Activated CD4-positive, CD25-positive, alpha-beta regulatory T cell treated with anti-CD3 and anti-CD28 coated beads, Interleukin-2, amount 50 U/mL, for 16 hours (primary cell): ENCODE measurements around the gene ASCC3.
"Not testable (repeated sequence)": the region's sequence is repeated elsewhere in the genome, so short reads cannot be mapped to it uniquely, and the experiment has no call there.

Experiments
- DNase-seq: peaks from one replicate; pipeline ENCODE4 v3.0.0-alpha.2; 2020; ENCODE audit warnings: low read depth, low spot score

Gene ASCC3

DNA sequence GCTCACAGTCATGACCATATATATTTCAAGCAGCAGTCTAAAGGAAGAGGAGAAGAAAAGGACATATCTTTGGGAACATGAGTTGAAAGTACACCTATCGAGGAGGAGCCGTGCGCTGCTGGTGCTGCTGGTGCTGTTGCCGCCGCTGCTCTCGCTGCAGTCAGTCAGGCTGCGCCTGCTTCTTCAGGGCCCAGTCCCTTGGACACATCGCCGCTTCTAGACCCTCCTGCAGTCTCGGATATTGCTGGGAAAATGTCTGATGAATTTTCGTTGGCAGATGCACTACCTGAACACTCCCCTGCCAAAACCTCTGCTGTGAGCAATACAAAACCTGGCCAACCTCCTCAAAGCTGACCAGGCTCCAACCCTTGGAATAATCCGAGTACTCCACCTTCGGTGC, 8.2 kb upstream of the ASCC3 start:
- DNase-seq, result no peak

DNA sequence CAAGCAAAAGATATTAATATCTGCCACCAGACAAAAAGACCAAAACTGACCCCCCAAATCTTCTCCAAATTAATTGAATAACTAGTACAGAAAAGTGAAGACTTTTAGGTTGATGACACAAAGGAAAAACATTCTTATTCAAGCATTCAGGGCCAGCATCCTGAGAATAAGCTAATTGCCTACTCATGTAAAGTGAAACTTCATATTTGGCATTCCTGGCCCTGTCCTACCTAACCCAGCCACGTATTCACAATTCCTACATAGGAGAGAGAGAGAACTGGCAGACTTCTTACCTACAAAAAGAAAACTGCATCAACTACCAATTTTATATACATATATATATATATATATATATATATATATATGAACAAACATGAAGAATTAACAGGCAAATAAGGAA, 4.9 kb upstream of the ASCC3 start:
- DNase-seq, result no peak

DNA sequence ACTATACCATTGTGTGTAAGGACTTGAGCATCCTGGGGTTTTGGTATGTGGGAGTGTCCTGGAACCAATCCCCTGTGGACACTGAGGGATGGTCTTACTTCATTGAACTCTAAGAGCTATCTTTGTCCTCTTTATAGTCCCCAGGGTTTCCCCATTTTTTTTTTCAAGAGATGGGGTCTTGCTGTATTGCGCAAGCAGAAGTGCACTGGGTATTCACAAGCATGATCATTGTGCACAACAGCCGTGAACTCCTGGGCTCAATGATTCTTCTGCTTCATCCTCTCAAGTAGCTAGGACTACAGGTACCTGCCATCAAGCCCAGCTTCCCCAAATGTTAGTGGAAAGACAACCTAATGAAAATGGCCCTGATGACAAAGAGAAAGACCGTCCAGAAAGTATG, 2.2 kb upstream of the ASCC3 start:
- no peak for DNase-seq

DNA sequence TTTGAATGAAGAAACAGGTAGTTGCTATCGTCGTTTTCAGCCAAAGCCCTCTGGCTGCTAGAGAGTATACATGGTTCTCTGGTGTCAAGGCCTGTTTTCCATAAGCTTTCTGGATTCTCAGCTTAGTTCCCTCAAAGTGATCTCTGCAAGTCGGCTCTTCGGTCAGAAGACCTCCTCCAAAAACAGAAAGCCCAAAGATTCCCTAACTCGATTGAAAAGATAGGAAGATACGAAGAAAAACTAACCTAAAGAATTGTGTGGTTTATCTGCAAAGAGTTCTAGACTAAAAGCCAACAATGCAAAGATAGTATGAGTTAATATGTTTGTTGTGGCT, 545 bp upstream of the ASCC3 start:
- no peak for DNase-seq

DNA sequence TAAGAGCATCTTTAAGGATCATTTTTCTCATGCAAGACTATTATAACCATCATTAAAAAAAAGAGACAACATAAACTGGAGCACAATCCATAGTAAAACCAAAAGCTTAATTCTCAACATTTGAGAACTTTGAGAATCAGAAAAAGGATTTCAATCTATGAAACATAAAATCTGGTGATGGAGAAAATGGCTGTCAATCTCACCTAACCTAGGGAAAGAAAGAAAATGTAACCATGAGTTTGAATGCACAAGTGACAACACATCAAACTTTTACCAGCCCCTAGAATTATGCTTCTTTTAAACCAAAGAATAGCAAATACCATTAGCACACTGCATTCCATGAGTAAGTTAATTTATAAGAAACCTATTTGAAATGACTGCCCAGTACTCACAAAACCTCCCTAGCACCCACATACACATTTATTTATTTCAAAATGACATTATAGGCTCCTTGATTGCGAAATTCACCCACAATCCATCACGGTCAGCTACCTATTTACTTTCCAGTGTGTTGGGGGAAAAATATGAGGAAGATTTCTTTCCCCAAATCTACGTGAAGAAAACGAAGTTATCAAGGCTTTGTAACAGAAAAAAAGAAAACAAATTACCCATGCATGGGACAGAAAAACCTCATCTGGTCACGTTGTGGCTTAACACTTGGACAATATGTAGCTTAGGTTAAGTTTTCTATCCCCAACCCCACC, 828 bp downstream of the ASCC3 start:
- no peak for DNase-seq

DNA sequence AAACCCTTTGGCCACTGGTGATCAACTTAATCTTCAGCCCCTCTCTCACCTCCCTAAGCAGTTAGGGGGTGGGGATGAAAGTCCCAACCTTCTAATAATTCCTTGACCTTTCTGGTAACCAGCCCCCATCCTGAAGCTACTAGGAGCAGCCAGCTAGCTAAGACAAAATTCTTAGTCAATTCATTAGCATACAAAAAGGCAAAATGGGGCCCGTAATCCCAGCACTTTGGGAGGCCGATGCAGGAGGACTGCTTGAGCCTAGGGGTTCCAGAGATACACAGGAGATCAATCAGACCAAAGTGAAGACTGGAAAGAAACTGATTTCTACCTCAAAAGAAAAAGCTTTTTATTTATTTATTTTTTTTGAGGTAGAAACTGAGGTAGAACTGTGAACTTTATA, 1.8 kb downstream of the ASCC3 start:
- DNase-seq, result no peak

DNA sequence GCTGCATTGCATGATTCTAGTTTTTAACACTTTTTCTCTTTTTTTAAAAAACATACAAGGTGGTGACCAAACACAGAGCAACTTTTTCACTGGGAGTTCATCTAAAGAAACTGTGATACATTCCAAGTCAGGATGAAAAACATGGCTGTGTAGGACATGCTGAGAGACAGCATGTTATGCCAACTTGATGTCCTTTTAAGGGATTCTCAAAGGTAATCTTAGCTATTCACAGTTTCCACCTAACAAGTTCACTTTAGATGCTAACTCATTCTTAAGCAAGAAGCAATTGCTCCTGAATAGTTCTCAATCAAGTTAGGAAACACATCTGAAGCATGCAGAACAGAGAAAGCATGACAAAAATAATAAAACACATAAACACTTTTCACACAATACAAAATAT, 3.3 kb downstream of the ASCC3 start:
- DNase-seq, result no peak

DNA sequence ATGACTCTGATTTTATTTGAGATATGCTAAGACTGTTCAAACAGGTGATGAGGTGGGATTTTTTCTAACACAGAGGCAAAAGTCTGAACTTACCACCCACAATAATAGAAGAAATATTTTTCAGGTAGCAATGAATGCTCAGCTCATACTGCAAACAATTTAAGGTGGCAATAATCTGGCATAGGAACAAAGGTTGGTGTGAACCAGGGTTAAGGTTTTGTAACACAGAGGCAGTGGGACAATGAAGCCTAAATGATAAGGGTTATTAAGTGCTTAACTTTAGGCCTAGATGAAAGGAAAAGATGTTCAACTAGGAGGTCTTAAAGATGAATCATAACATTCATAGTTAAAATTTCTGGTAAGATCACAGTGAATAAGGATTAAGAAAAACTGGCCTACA, 4.9 kb downstream of the ASCC3 start:
- no peak for DNase-seq

DNA sequence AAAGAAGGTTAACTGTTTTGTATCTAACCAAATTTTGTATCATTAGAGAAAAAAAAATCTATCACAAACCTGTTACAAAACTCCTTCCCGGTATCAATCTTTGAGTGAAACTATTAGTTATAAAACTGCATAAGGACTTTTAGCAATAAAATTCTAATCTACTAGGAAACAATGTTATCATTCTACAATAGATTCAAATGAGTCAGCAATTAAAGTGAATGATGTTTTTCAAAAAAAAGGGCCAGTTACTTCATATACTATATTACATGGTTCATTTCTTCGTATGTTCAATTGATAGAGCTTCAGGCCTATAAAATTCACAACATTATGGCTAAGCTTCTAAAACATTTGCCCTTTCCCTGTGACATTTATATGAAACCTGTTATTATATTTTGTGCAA, 15.6 kb downstream of the ASCC3 start:
- no peak for DNase-seq

DNA sequence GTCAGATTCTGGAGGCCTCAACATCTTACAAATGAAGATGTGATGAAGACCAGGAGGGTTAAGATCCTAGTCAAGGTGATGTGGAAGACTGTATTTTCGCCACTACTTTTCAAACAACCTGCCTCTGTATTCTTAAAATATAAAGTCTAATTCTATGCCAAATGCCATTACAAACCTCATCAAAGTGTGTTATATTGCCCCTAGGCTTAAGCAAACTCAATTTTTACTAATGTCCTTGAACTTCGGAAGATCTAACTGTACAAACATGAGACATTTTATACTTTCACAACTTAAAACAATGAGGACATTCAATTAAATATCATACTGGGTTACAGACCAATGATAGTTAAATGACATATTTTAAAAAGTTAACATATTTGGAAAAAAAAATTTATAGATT, 19.1 kb downstream of the ASCC3 start:
- no peak for DNase-seq

DNA sequence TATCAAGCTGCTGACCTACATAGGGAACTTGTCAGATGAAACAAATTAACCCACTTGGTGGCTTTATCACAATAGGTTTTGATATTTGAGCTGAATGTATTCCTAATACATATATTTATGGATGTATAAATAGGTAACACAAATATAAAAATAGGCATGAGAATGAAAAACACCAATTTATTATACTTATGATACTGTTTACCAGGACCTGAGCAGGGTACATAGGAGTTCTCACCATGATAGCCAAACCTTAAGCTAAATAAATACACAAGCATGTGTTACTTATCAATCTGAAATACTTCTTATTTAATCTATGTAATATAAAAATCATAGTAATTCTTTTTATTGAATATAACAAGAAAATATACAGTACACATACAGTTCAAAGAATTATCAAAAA, 25.0 kb downstream of the ASCC3 start:
- no peak for DNase-seq

DNA sequence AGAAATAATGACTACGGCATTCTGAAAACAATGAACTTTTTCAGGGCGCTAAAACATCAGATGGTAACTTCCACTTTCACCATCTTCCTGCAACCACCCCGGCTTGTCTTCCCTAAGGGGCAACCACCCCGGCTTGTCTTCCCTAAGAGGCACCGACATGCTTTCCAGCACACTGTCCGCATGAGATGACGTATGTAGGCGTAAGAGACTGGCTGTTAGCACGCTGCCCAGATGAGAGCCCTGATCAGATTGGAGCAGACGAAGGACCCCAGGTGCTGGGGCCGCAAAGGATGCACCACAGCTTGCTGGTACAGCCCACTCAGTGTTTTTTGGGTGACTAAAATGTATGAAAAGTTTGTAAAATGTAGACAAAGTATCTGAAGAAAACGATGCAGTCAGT, 29.3 kb downstream of the ASCC3 start:
- DNase-seq, result no peak

DNA sequence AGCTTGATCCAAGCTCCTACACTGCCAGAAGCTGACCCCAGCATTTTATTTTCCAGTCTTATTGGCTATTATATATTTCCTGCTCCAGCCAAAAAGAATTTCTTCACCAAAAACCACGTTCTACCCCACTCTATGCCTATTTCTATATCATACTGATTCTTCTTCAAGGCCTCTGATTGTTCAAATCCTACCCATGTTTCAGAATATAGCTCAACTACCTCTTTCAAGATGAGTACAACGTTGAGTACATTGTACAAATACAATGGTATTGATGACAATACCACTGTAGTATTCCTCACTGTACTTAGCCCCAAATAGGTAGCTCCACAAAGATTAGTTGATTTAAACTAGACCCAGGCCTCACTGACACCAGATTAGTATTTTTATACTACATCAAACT, 31.0 kb downstream of the ASCC3 start:
- DNase-seq, result no peak

DNA sequence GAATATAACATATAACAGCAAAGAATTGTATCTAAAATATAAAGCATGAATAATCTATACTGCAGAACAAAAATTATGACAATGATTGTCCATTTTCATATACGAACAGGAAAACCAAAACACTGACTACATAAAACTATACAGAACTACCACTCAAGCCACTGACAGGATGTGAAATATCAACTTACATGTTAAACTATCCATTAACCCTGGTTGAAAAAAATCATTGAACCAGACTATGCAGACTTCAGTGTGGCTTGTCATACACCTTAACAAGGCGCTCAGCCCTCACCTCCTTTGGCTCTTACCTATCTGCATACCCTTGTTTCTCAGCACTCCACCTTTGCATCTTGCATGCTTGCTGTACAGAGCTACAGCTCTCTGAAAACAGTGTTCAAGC, 34.9 kb downstream of the ASCC3 start:
- DNase-seq, result no peak

DNA sequence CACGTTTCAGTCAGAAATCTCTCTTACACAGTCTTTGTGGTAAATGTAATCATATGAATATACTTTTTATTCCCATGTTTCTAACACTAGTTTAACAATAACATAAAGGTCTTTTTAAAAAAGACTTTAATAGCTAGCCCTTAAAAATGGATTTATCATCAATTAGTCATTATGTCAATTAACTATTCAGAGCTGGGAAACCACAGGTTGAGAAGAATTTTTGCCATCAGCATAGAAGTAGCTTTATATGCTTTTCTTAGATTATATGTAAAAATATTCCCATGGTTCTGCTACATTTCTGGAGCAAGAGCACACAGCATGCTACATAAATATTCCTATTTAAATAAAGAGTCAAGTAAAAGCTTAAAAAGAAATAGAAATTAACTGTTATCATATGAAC, 35.5 kb downstream of the ASCC3 start:
- no peak for DNase-seq

DNA sequence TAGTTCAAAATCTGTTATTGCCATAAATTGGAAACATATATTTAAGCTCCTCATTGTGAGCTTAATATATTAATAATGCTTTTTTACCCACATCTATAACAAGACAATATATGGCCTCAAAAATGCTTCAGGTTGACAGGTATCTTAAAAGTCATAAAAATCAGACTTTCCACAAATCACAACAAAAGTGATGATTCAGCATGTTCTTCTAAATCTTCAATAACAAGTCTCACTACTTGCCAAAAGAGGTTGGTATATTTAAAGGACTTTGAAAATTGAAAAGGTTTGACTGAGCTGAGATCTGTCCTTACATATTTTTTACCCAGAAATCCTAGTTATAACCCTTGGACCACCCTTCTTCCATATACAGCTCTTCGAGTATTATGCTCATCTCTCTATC, 41.7 kb downstream of the ASCC3 start:
- DNase-seq, result no peak

DNA sequence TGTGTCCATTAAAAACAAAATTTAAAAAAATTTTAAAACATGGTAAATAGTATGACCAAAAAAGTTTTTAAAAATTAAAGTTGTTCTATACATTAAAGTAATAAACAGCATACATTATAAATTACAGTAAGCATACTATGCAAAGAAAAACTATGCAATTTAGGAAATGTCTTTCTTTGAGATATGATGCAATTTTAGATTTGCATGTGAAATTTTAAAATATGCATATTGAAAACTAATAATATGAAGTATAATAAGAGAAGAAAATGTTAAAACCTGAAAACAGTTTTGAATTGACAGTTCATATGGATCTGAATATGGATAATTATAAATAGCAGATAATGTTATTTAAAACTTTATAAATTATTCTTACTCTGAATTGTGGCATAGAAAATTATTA, 43.1 kb downstream of the ASCC3 start:
- no peak for DNase-seq

DNA sequence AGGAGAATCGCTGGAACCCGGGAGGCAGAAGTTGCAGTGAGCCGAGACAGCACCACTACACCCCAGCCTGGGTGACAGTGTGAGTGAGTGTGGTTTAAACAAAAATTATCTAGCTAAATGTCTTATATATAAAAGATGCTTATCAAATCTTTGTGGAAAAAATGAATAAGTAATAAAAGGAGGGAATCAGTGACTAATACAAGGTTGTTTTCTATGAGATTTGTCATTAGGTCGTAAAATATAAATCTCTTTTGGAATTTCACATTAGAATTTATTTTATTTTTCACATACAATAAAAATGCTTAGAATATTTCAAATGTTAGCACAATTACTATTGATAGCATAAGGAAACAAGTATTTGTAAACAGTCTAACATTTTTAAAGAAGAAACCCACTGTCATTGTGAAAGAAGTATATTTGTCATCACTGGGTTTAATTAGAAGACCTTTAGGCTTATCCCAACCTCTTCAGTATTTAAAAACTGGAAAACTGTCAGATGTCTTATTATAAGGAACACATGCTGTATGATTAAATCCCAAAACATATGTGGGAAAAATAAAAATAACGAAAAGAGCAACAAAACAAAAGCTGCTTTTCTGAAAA, 47.1 kb downstream of the ASCC3 start:
- no peak for DNase-seq

DNA sequence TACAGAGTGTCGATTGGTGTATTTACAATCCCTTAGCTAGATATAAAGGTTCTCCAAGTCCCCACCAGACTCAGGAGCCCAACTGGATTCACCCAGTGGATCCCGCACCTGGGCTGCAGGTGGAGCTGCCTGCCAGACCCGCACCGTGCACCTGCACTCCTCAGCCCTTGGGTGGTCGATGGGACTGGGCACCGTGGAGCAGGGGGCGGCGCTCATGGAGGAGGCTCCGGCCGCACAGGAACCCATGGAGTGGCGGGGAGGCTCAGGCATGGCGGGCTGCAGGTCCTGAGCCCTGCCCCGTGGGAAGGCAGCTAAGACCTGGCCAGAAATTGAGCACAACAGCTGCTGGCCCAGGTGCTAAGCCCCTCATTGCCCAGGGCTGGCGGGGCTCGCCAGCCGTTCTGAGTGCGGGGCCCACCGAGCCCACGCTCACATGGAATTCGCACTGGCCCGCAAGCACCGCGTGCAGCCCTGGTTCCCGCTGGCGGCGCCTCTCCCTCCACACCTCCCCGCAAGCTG, 52.0 kb downstream of the ASCC3 start:
- not testable (repeated sequence) for DNase-seq

DNA sequence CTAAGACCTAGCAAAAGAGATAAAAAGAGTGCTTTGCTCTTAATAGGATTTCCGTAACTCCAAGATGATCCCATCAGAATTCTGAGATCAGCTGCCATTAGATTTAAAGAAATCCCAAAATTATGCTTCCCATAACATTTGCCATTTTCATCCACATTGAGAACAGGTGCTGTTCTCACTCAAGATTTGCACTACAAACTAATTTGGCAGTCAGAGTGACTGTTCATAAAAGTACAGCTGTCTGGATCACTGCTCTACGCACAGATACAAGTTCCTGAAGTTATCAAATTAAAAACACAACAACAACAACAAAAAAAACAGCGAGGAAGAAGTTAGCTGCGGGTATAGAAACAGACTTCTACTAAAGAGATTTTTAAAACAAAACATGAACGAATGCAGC, 58.1 kb downstream of the ASCC3 start:
- no peak for DNase-seq

DNA sequence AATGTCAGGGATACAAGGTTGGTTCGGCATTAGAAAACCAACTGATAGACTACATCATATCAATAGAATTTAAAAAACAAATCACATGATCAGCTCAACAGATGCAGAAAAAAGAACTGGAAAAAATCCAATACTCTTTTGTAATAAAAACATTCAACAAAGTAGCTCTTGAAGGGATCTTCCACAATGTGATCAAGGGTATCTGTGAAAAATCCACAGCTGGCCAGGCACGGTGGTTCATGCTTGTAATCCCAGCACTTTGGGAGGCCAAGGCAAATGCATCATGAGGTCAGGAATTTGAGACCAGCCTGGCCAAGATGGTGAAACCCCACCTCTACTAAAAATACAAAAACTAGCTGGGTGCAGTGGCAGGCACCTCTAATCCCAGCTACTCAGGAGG, 63.1 kb downstream of the ASCC3 start:
- no peak for DNase-seq

DNA sequence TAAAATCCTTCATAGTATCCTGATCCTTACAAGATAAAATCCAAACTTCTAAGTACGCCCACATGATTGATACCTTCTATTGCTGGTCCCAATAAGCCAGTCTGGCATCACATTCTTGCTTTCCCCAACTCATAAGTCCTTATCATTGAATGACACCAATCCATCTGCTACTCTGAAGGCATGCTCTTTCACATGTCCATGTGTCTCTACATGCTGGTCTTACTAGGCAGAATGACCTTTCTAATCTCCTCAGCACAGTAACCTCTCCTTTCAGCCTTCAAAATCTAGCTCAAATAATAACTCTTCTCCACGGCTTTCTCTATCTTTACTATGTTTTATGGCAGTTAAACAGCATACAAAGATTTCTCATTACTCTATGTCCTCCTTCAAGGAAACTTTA, 71.1 kb downstream of the ASCC3 start:
- no peak for DNase-seq

DNA sequence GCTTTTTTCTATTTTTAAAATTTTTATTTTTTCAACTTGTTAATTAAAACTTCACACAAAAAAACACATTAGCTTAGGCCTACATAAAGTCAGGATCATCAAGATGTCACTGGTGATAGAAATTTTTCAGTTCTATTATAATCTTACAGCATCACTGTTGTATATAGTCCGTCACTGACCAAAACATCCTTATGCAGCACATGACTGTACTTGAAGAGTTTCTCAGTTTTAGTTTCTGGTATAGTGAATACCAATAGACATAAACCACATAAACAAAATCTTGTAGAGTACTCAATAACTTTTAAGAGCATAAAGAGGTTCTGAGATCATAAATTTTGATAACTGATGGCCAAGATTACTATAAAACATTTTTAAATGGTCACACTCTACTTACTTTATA, 71.8 kb downstream of the ASCC3 start:
- no peak for DNase-seq
